HL-60 (cell line): ENCODE results near the gene PHF14.

ENCODE experiments used
- GABPA ChIP-seq: IDR thresholded peaks from 2 replicates; pipeline ENCODE4 v1.6.1; 2012; ENCODE audit warnings: low read depth
- POLR2AphosphoS5 ChIP-seq: IDR thresholded peaks from 2 replicates; pipeline ENCODE4 v1.6.1; 2012; ENCODE audit warnings: low read depth
- SPI1 ChIP-seq: IDR thresholded peaks from 2 replicates; pipeline ENCODE4 v1.6.1; 2012; ENCODE audit warnings: low read depth, mild to moderate bottlenecking, borderline replicate concordance
- TF ChIP-seq, protein P1 (sequence below): IDR thresholded peaks from one replicate; pipeline ENCODE4 v1.5.1; 2011; ENCODE audit warnings: low read length, control low read depth, inconsistent platforms; ENCODE audit not compliant: insufficient read depth
- TF ChIP-seq, protein P2 (sequence below): IDR thresholded peaks from 2 replicates; pipeline ENCODE4 v1.6.1; 2012; ENCODE audit warnings: low read depth; ENCODE audit not compliant: insufficient replicate concordance

DNA sequence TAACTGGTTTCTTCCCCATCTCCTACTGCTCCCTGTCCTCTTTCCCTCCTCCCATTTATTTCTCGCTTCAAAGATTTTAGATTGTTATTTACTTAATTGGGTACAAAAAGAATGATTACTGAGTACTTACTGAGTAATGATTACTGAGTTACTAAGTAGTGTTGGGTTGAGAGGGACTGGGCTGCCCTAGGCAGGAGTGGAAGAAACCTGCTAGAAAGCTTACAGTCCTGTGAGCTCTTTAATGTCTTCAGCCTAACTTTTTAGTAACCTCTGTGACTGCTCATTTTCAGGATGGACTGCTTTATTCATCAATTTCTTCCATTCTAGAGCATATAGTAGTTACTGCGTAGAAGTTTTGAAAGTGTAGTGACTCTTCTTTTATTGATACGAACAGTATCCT lies 7.6 kb downstream of the PHF14 start:
- TF ChIP-seq, protein P1, sequence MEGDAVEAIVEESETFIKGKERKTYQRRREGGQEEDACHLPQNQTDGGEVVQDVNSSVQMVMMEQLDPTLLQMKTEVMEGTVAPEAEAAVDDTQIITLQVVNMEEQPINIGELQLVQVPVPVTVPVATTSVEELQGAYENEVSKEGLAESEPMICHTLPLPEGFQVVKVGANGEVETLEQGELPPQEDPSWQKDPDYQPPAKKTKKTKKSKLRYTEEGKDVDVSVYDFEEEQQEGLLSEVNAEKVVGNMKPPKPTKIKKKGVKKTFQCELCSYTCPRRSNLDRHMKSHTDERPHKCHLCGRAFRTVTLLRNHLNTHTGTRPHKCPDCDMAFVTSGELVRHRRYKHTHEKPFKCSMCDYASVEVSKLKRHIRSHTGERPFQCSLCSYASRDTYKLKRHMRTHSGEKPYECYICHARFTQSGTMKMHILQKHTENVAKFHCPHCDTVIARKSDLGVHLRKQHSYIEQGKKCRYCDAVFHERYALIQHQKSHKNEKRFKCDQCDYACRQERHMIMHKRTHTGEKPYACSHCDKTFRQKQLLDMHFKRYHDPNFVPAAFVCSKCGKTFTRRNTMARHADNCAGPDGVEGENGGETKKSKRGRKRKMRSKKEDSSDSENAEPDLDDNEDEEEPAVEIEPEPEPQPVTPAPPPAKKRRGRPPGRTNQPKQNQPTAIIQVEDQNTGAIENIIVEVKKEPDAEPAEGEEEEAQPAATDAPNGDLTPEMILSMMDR: no peak
- TF ChIP-seq POLR2AphosphoS5 (no peak), GABPA (no peak), SPI1 (no peak)
- TF ChIP-seq, protein P2, sequence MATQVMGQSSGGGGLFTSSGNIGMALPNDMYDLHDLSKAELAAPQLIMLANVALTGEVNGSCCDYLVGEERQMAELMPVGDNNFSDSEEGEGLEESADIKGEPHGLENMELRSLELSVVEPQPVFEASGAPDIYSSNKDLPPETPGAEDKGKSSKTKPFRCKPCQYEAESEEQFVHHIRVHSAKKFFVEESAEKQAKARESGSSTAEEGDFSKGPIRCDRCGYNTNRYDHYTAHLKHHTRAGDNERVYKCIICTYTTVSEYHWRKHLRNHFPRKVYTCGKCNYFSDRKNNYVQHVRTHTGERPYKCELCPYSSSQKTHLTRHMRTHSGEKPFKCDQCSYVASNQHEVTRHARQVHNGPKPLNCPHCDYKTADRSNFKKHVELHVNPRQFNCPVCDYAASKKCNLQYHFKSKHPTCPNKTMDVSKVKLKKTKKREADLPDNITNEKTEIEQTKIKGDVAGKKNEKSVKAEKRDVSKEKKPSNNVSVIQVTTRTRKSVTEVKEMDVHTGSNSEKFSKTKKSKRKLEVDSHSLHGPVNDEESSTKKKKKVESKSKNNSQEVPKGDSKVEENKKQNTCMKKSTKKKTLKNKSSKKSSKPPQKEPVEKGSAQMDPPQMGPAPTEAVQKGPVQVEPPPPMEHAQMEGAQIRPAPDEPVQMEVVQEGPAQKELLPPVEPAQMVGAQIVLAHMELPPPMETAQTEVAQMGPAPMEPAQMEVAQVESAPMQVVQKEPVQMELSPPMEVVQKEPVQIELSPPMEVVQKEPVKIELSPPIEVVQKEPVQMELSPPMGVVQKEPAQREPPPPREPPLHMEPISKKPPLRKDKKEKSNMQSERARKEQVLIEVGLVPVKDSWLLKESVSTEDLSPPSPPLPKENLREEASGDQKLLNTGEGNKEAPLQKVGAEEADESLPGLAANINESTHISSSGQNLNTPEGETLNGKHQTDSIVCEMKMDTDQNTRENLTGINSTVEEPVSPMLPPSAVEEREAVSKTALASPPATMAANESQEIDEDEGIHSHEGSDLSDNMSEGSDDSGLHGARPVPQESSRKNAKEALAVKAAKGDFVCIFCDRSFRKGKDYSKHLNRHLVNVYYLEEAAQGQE: no peak
